IPS-18c (cell line): ENCODE measurements around the gene SUSD1.

Experiments used
- H3K4me3 ChIP-seq: 2 replicates; pipeline ENCODE4 v1.7.0; 2013; ENCODE audit warnings: low read depth, mild to moderate bottlenecking, low read length, moderate library complexity; ENCODE audit not compliant: insufficient read depth
- H3K9me3 ChIP-seq: one replicate; pipeline ENCODE4 v1.6.1; 2013; ENCODE audit warnings: mild to moderate bottlenecking, low read length, moderate library complexity; ENCODE audit not compliant: control insufficient read depth, insufficient read depth

The SUSD1 gene

GRCh38 chr9:112118009-112118408, 57.1 kb downstream of the SUSD1 start:
- Histone ChIP-seq H3K4me3 (no peak overlapping the region), H3K9me3 (no peaks in the 10 kb centered on the region)

- Histone ChIP-seq H3K9me3 (no peaks in the 10 kb centered on the region), H3K4me3 (no peak overlapping the region)
Measured at GRCh38 chr9:112115970-112116753, 58.9 kb downstream of the SUSD1 start.

GRCh38 chr9:112115109-112115508, 60.0 kb downstream of the SUSD1 start:
- no peak overlapping the region for H3K4me3 ChIP-seq
- H3K9me3 ChIP-seq = no peaks in the 10 kb centered on the region

GRCh38 chr9:112112941-112113681, 62.0 kb downstream of the SUSD1 start:
- H3K9me3 ChIP-seq = no peaks in the 10 kb centered on the region
- H3K4me3 ChIP-seq = no peak overlapping the region

- Histone ChIP-seq H3K9me3 (no peaks in the 10 kb centered on the region), H3K4me3 (no peak overlapping the region)
Measured at GRCh38 chr9:112112519-112112918, 62.6 kb downstream of the SUSD1 start.

- no peak overlapping the region for H3K4me3 ChIP-seq
- H3K9me3 ChIP-seq = no peaks in the 10 kb centered on the region
Measured at GRCh38 chr9:112111461-112111860, 63.6 kb downstream of the SUSD1 start.

- Histone ChIP-seq H3K4me3 (no peak overlapping the region), H3K9me3 (no peaks in the 10 kb centered on the region)
Measured at GRCh38 chr9:112110777-112111113, 64.4 kb downstream of the SUSD1 start.

- no peak overlapping the region for H3K4me3 ChIP-seq
- no peaks in the 10 kb centered on the region for H3K9me3 ChIP-seq
Measured at GRCh38 chr9:112110094-112110776, 64.9 kb downstream of the SUSD1 start.

GRCh38 chr9:112104901-112105300, 70.2 kb downstream of the SUSD1 start:
- H3K9me3 ChIP-seq = no peaks in the 10 kb centered on the region

GRCh38 chr9:112104401-112104800, 70.7 kb downstream of the SUSD1 start:
- Histone ChIP-seq H3K9me3 (no peaks in the 10 kb centered on the region), H3K4me3 (no peak overlapping the region)

More at GRCh38 chr9:112104901-112105300, 70.2 kb downstream of the SUSD1 start:
- H3K4me3 ChIP-seq = no peak overlapping the region

- Histone ChIP-seq H3K9me3 (no peaks in the 10 kb centered on the region), H3K4me3 (no peak overlapping the region)
Measured at GRCh38 chr9:112103405-112103804, 71.7 kb downstream of the SUSD1 start.

- Histone ChIP-seq H3K9me3 (no peaks in the 10 kb centered on the region), H3K4me3 (no peak overlapping the region)
Measured at GRCh38 chr9:112097712-112098688, 77.1 kb downstream of the SUSD1 start.

GRCh38 chr9:112094948-112095681, 80.0 kb downstream of the SUSD1 start:
- H3K9me3 ChIP-seq = no peaks in the 10 kb centered on the region
- H3K4me3 ChIP-seq = no peak overlapping the region

GRCh38 chr9:112094241-112094640, 80.9 kb downstream of the SUSD1 start:
- Histone ChIP-seq H3K4me3 (no peak overlapping the region), H3K9me3 (no peaks in the 10 kb centered on the region)

GRCh38 chr9:112093870-112094216, 81.3 kb downstream of the SUSD1 start:
- Histone ChIP-seq H3K4me3 (no peak overlapping the region), H3K9me3 (no peaks in the 10 kb centered on the region)

GRCh38 chr9:112093147-112093869, 81.8 kb downstream of the SUSD1 start:
- Histone ChIP-seq H3K9me3 (no peaks in the 10 kb centered on the region), H3K4me3 (no peak overlapping the region)
